Adrenal gland (tissue), 12 donors: ENCODE data around the gene CBARP. TPM values are rescaled to one million over a fixed set of nuclear protein-coding genes. Genes with fewer than 3 reads are reported as not detected.

Source experiments
- DNase-seq, 7 donors: peaks; one replicate each; pipeline ENCODE4 v3.0.0-alpha.2; 2019 to 2020
- H3K27ac ChIP-seq, 5 donors: fragments of 200-600 bp; sonication (generic) in 4 of 5; 1 replicate in 3 of 5; 2 replicates in 2 of 5; pipeline versions ENCODE4 v1.5.1 to v1.8.0; 2016 to 2020; ENCODE audit warnings: mild to moderate bottlenecking in 1 of 5
- H3K27me3 ChIP-seq: fragments of 200-600 bp; 2 replicates; pipeline ENCODE4 v1.8.0; 2021
- H3K36me3 ChIP-seq, 2 donors: fragments of 200-600 bp; replicated peaks in 1 of 2; 1 replicate in 1 of 2; 2 replicates in 1 of 2; pipeline versions ENCODE4 v1.5.1 to v1.8.0; 2018 to 2022
- H3K4me1 ChIP-seq, 2 donors: fragments of 200-600 bp; replicated peaks in 1 of 2; 1 replicate in 1 of 2; 2 replicates in 1 of 2; pipeline versions ENCODE4 v1.5.1 to v1.8.0; 2018 to 2021
- H3K4me3 ChIP-seq, 4 donors: fragments of 200-600 bp; sonication (generic) in 3 of 4; one replicate each; pipeline ENCODE4 v1.5.1; 2016 to 2018
- H3K9me3 ChIP-seq, 3 donors: fragments of 200-600 bp; sonication (generic) in 1 of 3; replicated peaks in 1 of 3; 1 replicate in 2 of 3; 2 replicates in 1 of 3; pipeline versions ENCODE4 v1.5.1 to v1.8.0; 2016 to 2021
- CTCF ChIP-seq, 6 experiments: fragments of 450-650 bp in 4 of 6; fragments of 200-600 bp in 2 of 6; sonication (generic) in 1 of 6; IDR thresholded peaks; 1 replicate in 5 of 6; 2 replicates in 1 of 6; pipeline versions ENCODE4 v1.5.1 to v1.8.0; 2016 to 2021; ENCODE audit warnings: antibody characterized with exemption in 6 of 6, mild to moderate bottlenecking in 2 of 6, moderate library complexity in 1 of 6
- POLR2A ChIP-seq, 2 donors: fragments of 450-650 bp; IDR thresholded peaks; one replicate each; pipeline ENCODE4 v1.6.1; 2017; ENCODE audit warnings: antibody characterized with exemption in 2 of 2, mild to moderate bottlenecking in 2 of 2, moderate library complexity in 1 of 2
- WGBS, 4 donors: extraction: QIAGEN DNeasy Blood & Tissue Kit in 2 of 4; methylation state at CpG; one replicate each; pipeline versions ENCODE4 v1.1.5 to v1.1.7; 2013 to 2017; 5-methylcytosine and 5-hydroxymethylcytosine counted together
- intact Hi-C, 2 donors: fragments of 100-400 bp; cut with DNase I; formaldehyde crosslinking; loops; one replicate each; pipeline versions ENCODE4 v1.14.1 to v1.15.0; 2022 to 2023
- polyA plus RNA-seq, 3 donors: library from polyadenylated mRNA; stranded (reverse); fragments of 200-250 nt in 2 of 3; fragments of 350-450 nt in 1 of 3; fragmentation: Illumina TruSeq in 1 of 3; extraction: RNeasy Lipid Tissue Mini Kit (QIAGEN cat#74804) in 1 of 3; gene quantifications; one replicate each; pipeline ENCODE4 v1.2.3, GENCODE V29; 2013 to 2014
- total RNA-seq, 9 donors: library from RNA; depleted of rRNA in 4 of 9; stranded (reverse); fragments of >200 nt in 4 of 9; fragments of 120-200 nt in 1 of 9; fragmentation: NEBNext Ultra II Directional in 1 of 9; extraction: Animal tissue kit (Norgen Biotek cat#: 25700) in 1 of 9; gene quantifications; one replicate each; pipeline versions ENCODE4 v1.1.0 to v1.2.4, GENCODE V29; 2013 to 2023
- donor health status: healthy with polysubstance abuse.
- donor health status: Bipolar disorder and iron deficiency.
- donor health status: DM: yes; HTN: yes; CAD: no.
- donor health status: DM: no; HTN: no; CAD: no.
- donor health status: DM: no; HTN: no; CAD: no.
- donor health status: DM: yes; HTN: yes; CAD: no.

The CBARP gene
- total and polyA plus RNA-seq, 12 donors: 0.09 to 9.3 (median 1.8) TPM; not detected in 2

- Histone ChIP-seq H3K27me3 (no peaks in the 10 kb centered on the region), H3K4me3 (no peak overlapping the region), H3K4me1 (peaks cover 38 to 70% of the 10 kb centered on the region in 2 donors), H3K9me3 (no peaks in the 10 kb centered on the region), H3K27ac (peak overlapping the region in 2 of 5 donors; percentile 97), H3K36me3 (peaks cover 0 to 19% of the 10 kb centered on the region in 2 donors)
- intact Hi-C loops: no loop called here
- DNase-seq: no peak
- TF ChIP-seq POLR2A (IDR thresholded peaks at IDR 0.05) (no peak), CTCF (IDR thresholded peaks at IDR 0.05) (no peak)
- WGBS, 4 donors: 80 to 90% (median 84%) methylated on average over 9 to 12 of the region's 12 CpGs
Observed at GRCh38 chr19:1216756-1217155, 21.0 kb downstream of the CBARP start.

GRCh38 chr19:1214862-1215731 lies 22.7 kb downstream of the CBARP start:
- Histone ChIP-seq H3K27ac (peak overlapping the region; percentile 58 to 97 (median 88)), H3K27me3 (no peaks in the 10 kb centered on the region), H3K4me3 (peak overlapping the region in 1 of 4 donors; percentile 28), H3K9me3 (no peaks in the 10 kb centered on the region), H3K4me1 (peaks cover 36 to 79% of the 10 kb centered on the region in 2 donors), H3K36me3 (peaks cover 0 to 9% of the 10 kb centered on the region in 2 donors)
- DNase-seq: peak; percentile 80 to 94 (median 90)
- 26 to 40% (median 34%) methylated on average over 12 to 26 of the region's 26 CpGs; no CpG with 5 or more reads in 1 of the 4 donors for WGBS, 4 donors
- intact Hi-C loops: no loop called here
- TF ChIP-seq POLR2A (IDR thresholded peaks at IDR 0.05): peak in 1 of 2 donors; percentile 63
- TF ChIP-seq CTCF (IDR thresholded peaks at IDR 0.05): no peak

GRCh38 chr19:1214299-1214861 lies 23.4 kb downstream of the CBARP start:
- Histone ChIP-seq H3K9me3 (no peaks in the 10 kb centered on the region), H3K27me3 (no peaks in the 10 kb centered on the region), H3K27ac (peak overlapping the region; percentile 58 to 97 (median 88)), H3K4me3 (peak overlapping the region in 1 of 4 donors; percentile 28), H3K36me3 (peaks cover 0 to 10% of the 10 kb centered on the region in 2 donors), H3K4me1 (peaks cover 43 to 86% of the 10 kb centered on the region in 2 donors)
- 44 to 73% (median 49%) methylated on average over 12 to 21 of the region's 21 CpGs for WGBS, 4 donors
- intact Hi-C loops: no loop called here
- no peak for DNase-seq
- TF ChIP-seq CTCF (IDR thresholded peaks at IDR 0.05) (no peak), POLR2A (IDR thresholded peaks at IDR 0.05) (no peak)
